Skeletal muscle tissue (tissue), 4 donors: ENCODE results near the gene EMC7. TPM values are rescaled to one million over a fixed set of nuclear protein-coding genes. Genes with fewer than 3 reads are reported as not detected.
"Not testable (repeated sequence)": the region's sequence is repeated elsewhere in the genome, so short reads cannot be mapped to it uniquely, and the experiment has no call there.

ENCODE experiments used
- H3K27ac ChIP-seq: one replicate; pipeline ENCODE4 v1.7.0; 2013; ENCODE audit warnings: mild to moderate bottlenecking, low read depth, low read length, inconsistent platforms
- H3K27me3 ChIP-seq, 3 donors: one replicate each; pipeline ENCODE4 v1.7.0; 2013; ENCODE audit warnings: low read length in 3 of 3; ENCODE audit not compliant: control insufficient read depth in 3 of 3, insufficient read depth in 3 of 3
- H3K36me3 ChIP-seq, 3 donors: one replicate each; pipeline ENCODE4 v1.7.0; 2013; ENCODE audit warnings: low read length in 3 of 3; ENCODE audit not compliant: control insufficient read depth in 3 of 3, insufficient read depth in 3 of 3
- H3K4me1 ChIP-seq, 3 donors: one replicate each; pipeline ENCODE4 v1.7.0; 2013; ENCODE audit warnings: low read length in 3 of 3, mild to moderate bottlenecking in 3 of 3; ENCODE audit not compliant: control insufficient read depth in 3 of 3, insufficient read depth in 3 of 3
- H3K4me3 ChIP-seq, 3 donors: one replicate each; pipeline ENCODE4 v1.7.0; 2013; ENCODE audit warnings: low read length in 3 of 3
- H3K9ac ChIP-seq, 3 donors: one replicate each; pipeline ENCODE4 v1.7.0; 2013; ENCODE audit warnings: low read length in 3 of 3, mild to moderate bottlenecking in 3 of 3, moderate library complexity in 2 of 3, low read depth in 1 of 3
- H3K9me3 ChIP-seq, 3 donors: one replicate each; pipeline ENCODE4 v1.7.0; 2013; ENCODE audit warnings: low read length in 3 of 3; ENCODE audit not compliant: control insufficient read depth in 3 of 3
- total RNA-seq: library from RNA; depleted of rRNA; stranded (reverse); fragments of >200 nt; gene quantifications from one replicate; pipeline ENCODE4 v1.2.3, GENCODE V29; 2014
- donor health status: Osteomylitis.

EMC7 gene
- total RNA-seq, 1 donor from 2014 or later, result 22.4 TPM

GRCh38 chr15:34059476-34059875 lies 42.2 kb downstream of the EMC7 start:
- Histone ChIP-seq H3K27ac (no peak overlapping the region), H3K4me3 (no peak overlapping the region), H3K9me3 (no peaks in the 10 kb centered on the region), H3K9ac (no peak overlapping the region), H3K27me3 (no peaks in the 10 kb centered on the region), H3K4me1 (no peaks in the 10 kb centered on the region), H3K36me3 (no peaks in the 10 kb centered on the region)

GRCh38 chr15:34056911-34057310 lies 44.8 kb downstream of the EMC7 start:
- Histone ChIP-seq H3K9ac (no peak overlapping the region), H3K27ac (no peak overlapping the region), H3K4me3 (no peak overlapping the region), H3K36me3 (no peaks in the 10 kb centered on the region), H3K27me3 (no peaks in the 10 kb centered on the region), H3K9me3 (no peaks in the 10 kb centered on the region), H3K4me1 (no peaks in the 10 kb centered on the region)

GRCh38 chr15:34055868-34056595 lies 45.6 kb downstream of the EMC7 start:
- H3K36me3 ChIP-seq, result no peaks in the 10 kb centered on the region
- H3K27ac ChIP-seq, result no peak overlapping the region
- H3K9ac ChIP-seq, result no peak overlapping the region
- H3K4me1 ChIP-seq, result no peaks in the 10 kb centered on the region
- no peak overlapping the region for H3K4me3 ChIP-seq
- H3K27me3 ChIP-seq, result no peaks in the 10 kb centered on the region
- H3K9me3 ChIP-seq, result no peaks in the 10 kb centered on the region

- H3K36me3 ChIP-seq, result no peaks in the 10 kb centered on the region
- no peak overlapping the region for H3K4me3 ChIP-seq
- no peaks in the 10 kb centered on the region for H3K4me1 ChIP-seq
- no peaks in the 10 kb centered on the region for H3K27me3 ChIP-seq
- H3K9ac ChIP-seq, result no peak overlapping the region
- no peak overlapping the region for H3K27ac ChIP-seq
- H3K9me3 ChIP-seq, result peaks cover 0 to 2% (median 0%) of the 10 kb centered on the region in 3 donors
Measured at GRCh38 chr15:34054081-34054707, 47.5 kb downstream of the EMC7 start.

- H3K4me1 ChIP-seq, H3K27me3 ChIP-seq, H3K36me3 ChIP-seq, H3K9me3 ChIP-seq, H3K9ac ChIP-seq, H3K27ac ChIP-seq, H3K4me3 ChIP-seq: not testable (repeated sequence)
Measured at GRCh38 chr15:34050385-34050784, 51.3 kb downstream of the EMC7 start.

- Histone ChIP-seq H3K4me3 (no peak overlapping the region), H3K4me1 (no peaks in the 10 kb centered on the region), H3K36me3 (no peaks in the 10 kb centered on the region), H3K27me3 (no peaks in the 10 kb centered on the region), H3K9me3 (peaks cover 0 to 2% (median 0%) of the 10 kb centered on the region in 3 donors), H3K27ac (no peak overlapping the region), H3K9ac (no peak overlapping the region)
Measured at GRCh38 chr15:34049112-34049511, 52.5 kb downstream of the EMC7 start.

GRCh38 chr15:34047893-34048775 lies 53.5 kb downstream of the EMC7 start:
- Histone ChIP-seq H3K9ac (no peak overlapping the region), H3K27me3 (no peaks in the 10 kb centered on the region), H3K4me1 (no peaks in the 10 kb centered on the region), H3K27ac (no peak overlapping the region), H3K36me3 (no peaks in the 10 kb centered on the region), H3K9me3 (peaks cover 0 to 2% (median 0%) of the 10 kb centered on the region in 3 donors), H3K4me3 (no peak overlapping the region)

- Histone ChIP-seq H3K9me3 (peaks cover 0 to 2% (median 0%) of the 10 kb centered on the region in 3 donors), H3K27ac (no peak overlapping the region), H3K9ac (no peak overlapping the region), H3K4me1 (no peaks in the 10 kb centered on the region), H3K36me3 (no peaks in the 10 kb centered on the region), H3K27me3 (no peaks in the 10 kb centered on the region), H3K4me3 (no peak overlapping the region)
Measured at GRCh38 chr15:34046471-34047145, 55.1 kb downstream of the EMC7 start.

GRCh38 chr15:34043813-34044212 lies 57.8 kb downstream of the EMC7 start:
- no peaks in the 10 kb centered on the region for H3K36me3 ChIP-seq
- H3K27ac ChIP-seq, result no peak overlapping the region
- H3K4me3 ChIP-seq, result no peak overlapping the region
- no peaks in the 10 kb centered on the region for H3K27me3 ChIP-seq
- peaks cover 5 to 8% (median 5%) of the 10 kb centered on the region in 3 donors for H3K4me1 ChIP-seq
- H3K9me3 ChIP-seq, result no peaks in the 10 kb centered on the region
- no peak overlapping the region for H3K9ac ChIP-seq
